Stimulated activated naive CD4-positive, alpha-beta T cell treated with Interleukin-2 at 50 U/mL for 16 hours (primary cell): ENCODE measurements around the gene SLC43A1.

Source experiments
- DNase-seq: peaks from one replicate; lab custom pipeline; 2025; lab: John Stamatoyannopoulos, UW

The SLC43A1 gene

GRCh38 chr11:57479021-57479663, 36.4 kb downstream of the SLC43A1 start:
- DNase-seq = no peak

- DNase-seq = no peak
Observed at GRCh38 chr11:57477507-57478189, 37.9 kb downstream of the SLC43A1 start.

- DNase-seq = peak; percentile 19
Observed at GRCh38 chr11:57476757-57477506, 38.6 kb downstream of the SLC43A1 start.

- no peak for DNase-seq
Observed at GRCh38 chr11:57476047-57476756, 39.3 kb downstream of the SLC43A1 start.

- no peak for DNase-seq
Observed at GRCh38 chr11:57475671-57476046, 39.8 kb downstream of the SLC43A1 start.

GRCh38 chr11:57475191-57475590, 40.3 kb downstream of the SLC43A1 start:
- no peak for DNase-seq

- no peak for DNase-seq
Observed at GRCh38 chr11:57474803-57475115, 40.7 kb downstream of the SLC43A1 start.

- DNase-seq = no peak
Observed at GRCh38 chr11:57474017-57474802, 41.3 kb downstream of the SLC43A1 start.

- DNase-seq = no peak
Observed at GRCh38 chr11:57473285-57473841, 42.1 kb downstream of the SLC43A1 start.

GRCh38 chr11:57471496-57471895, 44.0 kb downstream of the SLC43A1 start:
- DNase-seq = no peak

- no peak for DNase-seq
Observed at GRCh38 chr11:57469268-57469667, 46.2 kb downstream of the SLC43A1 start.

- no peak for DNase-seq
Observed at GRCh38 chr11:57468276-57468675, 47.2 kb downstream of the SLC43A1 start.

GRCh38 chr11:57467508-57468157, 47.9 kb downstream of the SLC43A1 start:
- no peak for DNase-seq

- DNase-seq = no peak
Observed at GRCh38 chr11:57466680-57467079, 48.8 kb downstream of the SLC43A1 start.

GRCh38 chr11:57464539-57465181, 50.8 kb downstream of the SLC43A1 start:
- DNase-seq = no peak

- no peak for DNase-seq
Observed at GRCh38 chr11:57463671-57464538, 51.6 kb downstream of the SLC43A1 start.

GRCh38 chr11:57462597-57462996, 52.9 kb downstream of the SLC43A1 start:
- DNase-seq = no peak

GRCh38 chr11:57461841-57462489, 53.5 kb downstream of the SLC43A1 start:
- no peak for DNase-seq
